SK-N-SH treated with all-trans-retinoic acid at 6 μM for 48 hours (cell line): Measurements from ENCODE around the gene WWP2.

Source experiments
- ATAC-seq: fragments of 200-7000 bp; cut with Tn5 transposase; 3 replicates; pipeline ENCODE4 v1.9.1; 2020; ENCODE audit warnings: mild to moderate bottlenecking, moderate library complexity
- ARNTL ChIP-seq: fragments of 450-650 bp; formaldehyde crosslinking; IDR thresholded peaks from 2 replicates; pipeline ENCODE4 v1.5.0; 2020; ENCODE audit warnings: low read depth, mild to moderate bottlenecking, moderate library complexity, borderline replicate concordance
- BACH2 ChIP-seq: fragments of 250-450 bp; sonication (Bioruptor Pico); IDR thresholded peaks from 2 replicates; pipeline ENCODE4 v1.9.0; 2021; ENCODE audit warnings: mild to moderate bottlenecking, borderline replicate concordance
- CSDC2 ChIP-seq: fragments of 250-450 bp; sonication (Bioruptor Pico); IDR thresholded peaks from 2 replicates; pipeline ENCODE4 v1.5.0; 2020; ENCODE audit warnings: mild to moderate bottlenecking, moderate library complexity
- GLIS3 ChIP-seq: fragments of 250-450 bp; sonication (Bioruptor Pico); IDR thresholded peaks from 2 replicates; pipeline ENCODE4 v1.5.0; 2020; ENCODE audit warnings: mild to moderate bottlenecking, moderate library complexity
- ISL1 ChIP-seq: fragments of 250-450 bp; sonication (Bioruptor Pico); IDR thresholded peaks from 2 replicates; pipeline ENCODE4 v2.1.2; 2022; ENCODE audit warnings: mild to moderate bottlenecking, moderate library complexity
- OSR1 ChIP-seq: fragments of 250-450 bp; sonication (Bioruptor Pico); IDR thresholded peaks from 2 replicates; pipeline ENCODE4 v1.8.0; 2022; ENCODE audit warnings: moderate library complexity, mild to moderate bottlenecking, inconsistent platforms
- PPARA ChIP-seq: fragments of 250-450 bp; sonication (Bioruptor Pico); IDR thresholded peaks from 2 replicates; pipeline ENCODE4 v1.5.0; 2020; ENCODE audit warnings: mild to moderate bottlenecking, borderline replicate concordance
- RARB ChIP-seq: fragments of 250-450 bp; sonication (Bioruptor Pico); IDR thresholded peaks from 2 replicates; pipeline ENCODE4 v1.8.0; 2021; ENCODE audit warnings: mild to moderate bottlenecking, moderate library complexity
- SNAI2 ChIP-seq: fragments of 250-450 bp; sonication (Bioruptor Pico); IDR thresholded peaks from 2 replicates; pipeline ENCODE4 v1.5.0; 2020; ENCODE audit warnings: mild to moderate bottlenecking, moderate library complexity
- TCF4 ChIP-seq: fragments of 250-450 bp; sonication (Bioruptor Pico); IDR thresholded peaks from 2 replicates; pipeline ENCODE4 v1.8.0; 2021; ENCODE audit warnings: mild to moderate bottlenecking, moderate library complexity, borderline replicate concordance
- TOX ChIP-seq: fragments of 250-450 bp; sonication (Bioruptor Pico); IDR thresholded peaks from 2 replicates; pipeline ENCODE4 v1.8.0; 2021; ENCODE audit warnings: mild to moderate bottlenecking, moderate library complexity, borderline replicate concordance
- ZC3H10 ChIP-seq: fragments of 250-450 bp; sonication (Bioruptor Pico); IDR thresholded peaks from 2 replicates; pipeline ENCODE4 v1.5.1; 2021; ENCODE audit warnings: mild to moderate bottlenecking, moderate library complexity
- ZFP3 ChIP-seq: fragments of 250-450 bp; sonication (Bioruptor Pico); IDR thresholded peaks from 2 replicates; pipeline ENCODE4 v1.5.0; 2020; ENCODE audit warnings: mild to moderate bottlenecking, moderate library complexity
- ZFP30 ChIP-seq: fragments of 450-650 bp; formaldehyde crosslinking; IDR thresholded peaks from 2 replicates; pipeline ENCODE4 v1.5.0; 2022; ENCODE audit warnings: mild to moderate bottlenecking, moderate library complexity
- ZNF565 ChIP-seq: fragments of 450-650 bp; formaldehyde crosslinking; conservative IDR thresholded peaks from 2 replicates; pipeline ENCODE4 v1.5.0; 2020; ENCODE audit warnings: low read depth, mild to moderate bottlenecking, moderate library complexity
- ZNF70 ChIP-seq: fragments of 450-650 bp; formaldehyde crosslinking; IDR thresholded peaks from 2 replicates; pipeline ENCODE4 v1.5.0; 2020; ENCODE audit warnings: mild to moderate bottlenecking, moderate library complexity
- ZNF8 ChIP-seq: fragments of 450-650 bp; formaldehyde crosslinking; IDR thresholded peaks from 2 replicates; pipeline ENCODE4 v1.5.0; 2020; ENCODE audit warnings: mild to moderate bottlenecking, moderate library complexity
- TF ChIP-seq, protein P1 (sequence below): fragments of 250-450 bp; sonication (Bioruptor Pico); IDR thresholded peaks from 2 replicates; pipeline ENCODE4 v1.5.1; 2021; ENCODE audit warnings: mild to moderate bottlenecking, moderate library complexity
- TF ChIP-seq, protein P2 (sequence below): fragments of 250-450 bp; sonication (Bioruptor Pico); IDR thresholded peaks from 2 replicates; pipeline ENCODE4 v1.5.1; 2020; ENCODE audit warnings: low read depth, mild to moderate bottlenecking, moderate library complexity
- TF ChIP-seq, protein P3 (sequence below): fragments of 250-450 bp; sonication (Bioruptor Pico); IDR thresholded peaks from 2 replicates; pipeline ENCODE4 v1.8.0; 2020; ENCODE audit warnings: mild to moderate bottlenecking, moderate library complexity, borderline replicate concordance
- TF ChIP-seq, protein P4 (sequence below): fragments of 250-450 bp; sonication (Bioruptor Pico); IDR thresholded peaks from 2 replicates; pipeline ENCODE4 v1.5.0; 2020; ENCODE audit warnings: mild to moderate bottlenecking, moderate library complexity
- TF ChIP-seq, protein P5 (sequence below): fragments of 250-450 bp; sonication (Bioruptor Pico); IDR thresholded peaks from 2 replicates; pipeline ENCODE4 v1.8.0; 2021; ENCODE audit warnings: low read depth, mild to moderate bottlenecking, moderate library complexity, borderline replicate concordance

Gene WWP2

DNA sequence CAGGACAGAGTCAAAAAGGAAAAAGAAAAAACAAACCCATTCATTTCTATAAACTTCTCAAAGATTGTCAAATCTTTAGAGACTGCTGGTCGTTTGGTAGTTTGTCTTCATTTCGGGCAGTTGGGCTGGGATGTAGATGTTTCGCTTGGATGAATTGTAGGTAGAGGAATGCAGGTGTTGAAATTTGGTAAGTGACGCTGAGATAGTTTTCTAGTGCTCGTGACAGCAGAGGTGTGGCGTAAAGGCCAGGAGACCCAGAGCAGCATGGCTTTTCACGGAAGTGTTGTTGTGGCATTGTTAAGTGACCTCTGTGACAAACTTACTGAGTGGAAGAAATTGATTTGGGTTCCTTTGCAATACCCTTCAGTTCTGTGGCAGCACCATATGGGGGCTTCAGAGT lies 110.8 kb downstream of the WWP2 start:
- ATAC-seq = no peak
- TF ChIP-seq, protein P1, sequence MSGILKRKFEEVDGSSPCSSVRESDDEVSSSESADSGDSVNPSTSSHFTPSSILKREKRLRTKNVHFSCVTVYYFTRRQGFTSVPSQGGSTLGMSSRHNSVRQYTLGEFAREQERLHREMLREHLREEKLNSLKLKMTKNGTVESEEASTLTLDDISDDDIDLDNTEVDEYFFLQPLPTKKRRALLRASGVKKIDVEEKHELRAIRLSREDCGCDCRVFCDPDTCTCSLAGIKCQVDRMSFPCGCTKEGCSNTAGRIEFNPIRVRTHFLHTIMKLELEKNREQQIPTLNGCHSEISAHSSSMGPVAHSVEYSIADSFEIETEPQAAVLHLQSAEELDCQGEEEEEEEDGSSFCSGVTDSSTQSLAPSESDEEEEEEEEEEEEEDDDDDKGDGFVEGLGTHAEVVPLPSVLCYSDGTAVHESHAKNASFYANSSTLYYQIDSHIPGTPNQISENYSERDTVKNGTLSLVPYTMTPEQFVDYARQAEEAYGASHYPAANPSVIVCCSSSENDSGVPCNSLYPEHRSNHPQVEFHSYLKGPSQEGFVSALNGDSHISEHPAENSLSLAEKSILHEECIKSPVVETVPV = no peak
- no peak for TF ChIP-seq CSDC2
- TF ChIP-seq RARB (CRISPR knock-in tag) = no peak
- TF ChIP-seq ARNTL = no peak
- TF ChIP-seq SNAI2 (CRISPR knock-in tag) = no peak
- TF ChIP-seq ZNF565 = no peak
- TF ChIP-seq GLIS3 (CRISPR knock-in tag) = no peak
- TF ChIP-seq ZNF70 (CRISPR knock-in tag) = no peak
- no peak for TF ChIP-seq PPARA (CRISPR knock-in tag)
- TF ChIP-seq, all 23 proteins: peak for 0

DNA sequence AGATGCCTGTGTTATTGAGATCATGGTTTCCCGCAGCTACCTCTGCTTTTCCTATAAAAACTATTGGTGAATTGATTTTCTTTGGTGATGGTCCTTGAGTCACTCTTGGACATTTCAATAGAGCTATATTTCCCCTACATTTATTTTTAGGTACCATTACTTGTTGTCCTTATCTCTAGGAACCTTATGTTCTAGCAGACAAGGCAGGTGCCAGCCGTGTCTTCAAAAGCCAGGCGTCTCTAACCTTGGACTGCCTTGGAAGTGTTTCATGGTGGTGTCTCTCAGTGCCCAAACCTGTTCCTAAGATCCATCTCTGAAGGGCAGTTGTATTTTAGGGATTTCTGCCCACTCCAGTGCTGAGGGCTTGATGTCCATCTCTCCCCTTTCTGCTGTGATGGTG lies 111.7 kb downstream of the WWP2 start:
- ATAC-seq = no peak
- TF ChIP-seq, protein P2, sequence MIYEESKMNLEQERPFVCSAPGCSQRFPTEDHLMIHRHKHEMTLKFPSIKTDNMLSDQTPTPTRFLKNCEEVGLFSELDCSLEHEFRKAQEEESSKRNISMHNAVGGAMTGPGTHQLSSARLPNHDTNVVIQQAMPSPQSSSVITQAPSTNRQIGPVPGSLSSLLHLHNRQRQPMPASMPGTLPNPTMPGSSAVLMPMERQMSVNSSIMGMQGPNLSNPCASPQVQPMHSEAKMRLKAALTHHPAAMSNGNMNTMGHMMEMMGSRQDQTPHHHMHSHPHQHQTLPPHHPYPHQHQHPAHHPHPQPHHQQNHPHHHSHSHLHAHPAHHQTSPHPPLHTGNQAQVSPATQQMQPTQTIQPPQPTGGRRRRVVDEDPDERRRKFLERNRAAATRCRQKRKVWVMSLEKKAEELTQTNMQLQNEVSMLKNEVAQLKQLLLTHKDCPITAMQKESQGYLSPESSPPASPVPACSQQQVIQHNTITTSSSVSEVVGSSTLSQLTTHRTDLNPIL (CRISPR knock-in tag) = no peak
- TF ChIP-seq, protein P1 = no peak
- no peak for TF ChIP-seq CSDC2
- TF ChIP-seq BACH2 = no peak
- no peak for TF ChIP-seq ZNF565
- TF ChIP-seq GLIS3 (CRISPR knock-in tag) = no peak
- TF ChIP-seq ZC3H10 (CRISPR knock-in tag) = no peak
- TF ChIP-seq OSR1 (CRISPR knock-in tag) = no peak
- no peak for TF ChIP-seq PPARA (CRISPR knock-in tag)

DNA sequence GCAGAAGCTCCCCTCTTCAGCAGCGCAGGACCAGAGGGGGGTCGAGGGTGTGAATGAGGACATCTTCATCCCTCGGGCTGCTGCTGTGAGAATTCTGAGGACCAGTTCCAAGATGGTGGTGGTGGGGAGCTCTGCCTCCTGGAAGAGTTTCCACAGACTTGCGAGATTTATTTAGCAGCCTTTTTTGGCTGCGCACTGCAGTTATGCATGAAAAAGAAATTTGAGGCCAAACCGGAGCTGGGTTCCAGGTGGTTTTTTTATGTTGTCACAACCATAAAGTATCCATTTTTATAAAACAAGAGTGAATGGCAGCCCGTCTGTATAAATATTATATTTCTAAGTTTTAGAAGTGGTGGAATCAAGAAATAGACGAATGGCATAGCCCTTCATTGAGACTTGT lies 112.1 kb downstream of the WWP2 start:
- ATAC-seq = no peak
- no peak for TF ChIP-seq ZNF8 (CRISPR knock-in tag)
- TF ChIP-seq TCF4 (CRISPR knock-in tag) = no peak
- no peak for TF ChIP-seq GLIS3 (CRISPR knock-in tag)
- TF ChIP-seq ZFP30 (CRISPR knock-in tag) = no peak
- TF ChIP-seq ARNTL = no peak
- TF ChIP-seq PPARA (CRISPR knock-in tag) = no peak
- no peak for TF ChIP-seq SNAI2 (CRISPR knock-in tag)
- no peak for TF ChIP-seq ISL1
- TF ChIP-seq, protein P2 (CRISPR knock-in tag) = no peak
- TF ChIP-seq, protein P3, sequence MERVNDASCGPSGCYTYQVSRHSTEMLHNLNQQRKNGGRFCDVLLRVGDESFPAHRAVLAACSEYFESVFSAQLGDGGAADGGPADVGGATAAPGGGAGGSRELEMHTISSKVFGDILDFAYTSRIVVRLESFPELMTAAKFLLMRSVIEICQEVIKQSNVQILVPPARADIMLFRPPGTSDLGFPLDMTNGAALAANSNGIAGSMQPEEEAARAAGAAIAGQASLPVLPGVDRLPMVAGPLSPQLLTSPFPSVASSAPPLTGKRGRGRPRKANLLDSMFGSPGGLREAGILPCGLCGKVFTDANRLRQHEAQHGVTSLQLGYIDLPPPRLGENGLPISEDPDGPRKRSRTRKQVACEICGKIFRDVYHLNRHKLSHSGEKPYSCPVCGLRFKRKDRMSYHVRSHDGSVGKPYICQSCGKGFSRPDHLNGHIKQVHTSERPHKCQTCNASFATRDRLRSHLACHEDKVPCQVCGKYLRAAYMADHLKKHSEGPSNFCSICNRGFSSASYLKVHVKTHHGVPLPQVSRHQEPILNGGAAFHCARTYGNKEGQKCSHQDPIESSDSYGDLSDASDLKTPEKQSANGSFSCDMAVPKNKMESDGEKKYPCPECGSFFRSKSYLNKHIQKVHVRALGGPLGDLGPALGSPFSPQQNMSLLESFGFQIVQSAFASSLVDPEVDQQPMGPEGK (CRISPR knock-in tag) = no peak
- no peak for TF ChIP-seq ZNF565
- no peak for TF ChIP-seq CSDC2
- TF ChIP-seq, protein P4, sequence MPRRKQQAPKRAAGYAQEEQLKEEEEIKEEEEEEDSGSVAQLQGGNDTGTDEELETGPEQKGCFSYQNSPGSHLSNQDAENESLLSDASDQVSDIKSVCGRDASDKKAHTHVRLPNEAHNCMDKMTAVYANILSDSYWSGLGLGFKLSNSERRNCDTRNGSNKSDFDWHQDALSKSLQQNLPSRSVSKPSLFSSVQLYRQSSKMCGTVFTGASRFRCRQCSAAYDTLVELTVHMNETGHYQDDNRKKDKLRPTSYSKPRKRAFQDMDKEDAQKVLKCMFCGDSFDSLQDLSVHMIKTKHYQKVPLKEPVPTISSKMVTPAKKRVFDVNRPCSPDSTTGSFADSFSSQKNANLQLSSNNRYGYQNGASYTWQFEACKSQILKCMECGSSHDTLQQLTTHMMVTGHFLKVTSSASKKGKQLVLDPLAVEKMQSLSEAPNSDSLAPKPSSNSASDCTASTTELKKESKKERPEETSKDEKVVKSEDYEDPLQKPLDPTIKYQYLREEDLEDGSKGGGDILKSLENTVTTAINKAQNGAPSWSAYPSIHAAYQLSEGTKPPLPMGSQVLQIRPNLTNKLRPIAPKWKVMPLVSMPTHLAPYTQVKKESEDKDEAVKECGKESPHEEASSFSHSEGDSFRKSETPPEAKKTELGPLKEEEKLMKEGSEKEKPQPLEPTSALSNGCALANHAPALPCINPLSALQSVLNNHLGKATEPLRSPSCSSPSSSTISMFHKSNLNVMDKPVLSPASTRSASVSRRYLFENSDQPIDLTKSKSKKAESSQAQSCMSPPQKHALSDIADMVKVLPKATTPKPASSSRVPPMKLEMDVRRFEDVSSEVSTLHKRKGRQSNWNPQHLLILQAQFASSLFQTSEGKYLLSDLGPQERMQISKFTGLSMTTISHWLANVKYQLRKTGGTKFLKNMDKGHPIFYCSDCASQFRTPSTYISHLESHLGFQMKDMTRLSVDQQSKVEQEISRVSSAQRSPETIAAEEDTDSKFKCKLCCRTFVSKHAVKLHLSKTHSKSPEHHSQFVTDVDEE = no peak
- TF ChIP-seq, protein P1 = no peak
- TF ChIP-seq ZFP3 = no peak
- TF ChIP-seq, protein P5, sequence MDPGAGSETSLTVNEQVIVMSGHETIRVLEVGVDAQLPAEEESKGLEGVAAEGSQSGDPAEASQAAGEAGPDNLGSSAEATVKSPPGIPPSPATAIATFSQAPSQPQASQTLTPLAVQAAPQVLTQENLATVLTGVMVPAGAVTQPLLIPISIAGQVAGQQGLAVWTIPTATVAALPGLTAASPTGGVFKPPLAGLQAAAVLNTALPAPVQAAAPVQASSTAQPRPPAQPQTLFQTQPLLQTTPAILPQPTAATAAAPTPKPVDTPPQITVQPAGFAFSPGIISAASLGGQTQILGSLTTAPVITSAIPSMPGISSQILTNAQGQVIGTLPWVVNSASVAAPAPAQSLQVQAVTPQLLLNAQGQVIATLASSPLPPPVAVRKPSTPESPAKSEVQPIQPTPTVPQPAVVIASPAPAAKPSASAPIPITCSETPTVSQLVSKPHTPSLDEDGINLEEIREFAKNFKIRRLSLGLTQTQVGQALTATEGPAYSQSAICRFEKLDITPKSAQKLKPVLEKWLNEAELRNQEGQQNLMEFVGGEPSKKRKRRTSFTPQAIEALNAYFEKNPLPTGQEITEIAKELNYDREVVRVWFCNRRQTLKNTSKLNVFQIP (CRISPR knock-in tag) = no peak
- TF ChIP-seq ZNF70 (CRISPR knock-in tag) = no peak
- no peak for TF ChIP-seq TOX
